Prostate gland (tissue), 2 donors: ENCODE data around the gene NUPR2.
"Not testable (repeated sequence)": the region's sequence is repeated elsewhere in the genome, so short reads cannot be mapped to it uniquely, and the experiment has no call there.

Experiments used
- POLR2A ChIP-seq: fragments of 450-650 bp; IDR thresholded peaks from one replicate; pipeline ENCODE4 v1.6.1; 2016; ENCODE audit warnings: antibody characterized with exemption, mild to moderate bottlenecking
- POLR2AphosphoS5 ChIP-seq: sonication (generic); formaldehyde crosslinking; IDR thresholded peaks from one replicate; pipeline ENCODE4 v1.6.1; 2017; ENCODE audit warnings: antibody characterized with exemption
- TF ChIP-seq, protein P1 (sequence below), 4 experiments: fragments of 200-600 bp in 2 of 4; fragments of 450-650 bp in 2 of 4; sonication (generic) in 2 of 4; IDR thresholded peaks; 1 replicate in 3 of 4; 2 replicates in 1 of 4; pipeline ENCODE4 v1.5.1; 2016 to 2019; ENCODE audit warnings: antibody characterized with exemption in 4 of 4, mild to moderate bottlenecking in 2 of 4, moderate library complexity in 2 of 4

DNA sequence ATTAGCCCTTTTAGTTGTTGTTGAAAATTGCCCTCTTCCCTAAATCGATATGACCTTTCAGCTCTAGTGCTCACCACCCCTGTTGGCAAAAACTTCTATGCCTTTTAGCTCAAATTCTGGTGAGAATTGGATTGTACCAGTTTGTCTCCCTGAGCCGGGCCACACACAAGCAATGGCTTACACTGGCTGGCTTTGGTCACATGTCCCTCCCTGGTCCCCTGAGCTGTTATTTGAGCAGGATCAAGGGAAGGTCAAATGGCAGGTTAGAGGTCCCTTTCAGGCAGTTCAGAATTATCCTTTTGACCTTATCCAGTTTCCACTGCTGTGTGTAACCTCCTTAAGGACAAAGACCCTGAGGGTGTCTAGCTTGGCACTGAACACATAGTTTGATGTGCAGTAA, 14.8 kb upstream of the NUPR2 start:
- TF ChIP-seq POLR2A, POLR2AphosphoS5: not testable (repeated sequence)
- TF ChIP-seq, protein P1, sequence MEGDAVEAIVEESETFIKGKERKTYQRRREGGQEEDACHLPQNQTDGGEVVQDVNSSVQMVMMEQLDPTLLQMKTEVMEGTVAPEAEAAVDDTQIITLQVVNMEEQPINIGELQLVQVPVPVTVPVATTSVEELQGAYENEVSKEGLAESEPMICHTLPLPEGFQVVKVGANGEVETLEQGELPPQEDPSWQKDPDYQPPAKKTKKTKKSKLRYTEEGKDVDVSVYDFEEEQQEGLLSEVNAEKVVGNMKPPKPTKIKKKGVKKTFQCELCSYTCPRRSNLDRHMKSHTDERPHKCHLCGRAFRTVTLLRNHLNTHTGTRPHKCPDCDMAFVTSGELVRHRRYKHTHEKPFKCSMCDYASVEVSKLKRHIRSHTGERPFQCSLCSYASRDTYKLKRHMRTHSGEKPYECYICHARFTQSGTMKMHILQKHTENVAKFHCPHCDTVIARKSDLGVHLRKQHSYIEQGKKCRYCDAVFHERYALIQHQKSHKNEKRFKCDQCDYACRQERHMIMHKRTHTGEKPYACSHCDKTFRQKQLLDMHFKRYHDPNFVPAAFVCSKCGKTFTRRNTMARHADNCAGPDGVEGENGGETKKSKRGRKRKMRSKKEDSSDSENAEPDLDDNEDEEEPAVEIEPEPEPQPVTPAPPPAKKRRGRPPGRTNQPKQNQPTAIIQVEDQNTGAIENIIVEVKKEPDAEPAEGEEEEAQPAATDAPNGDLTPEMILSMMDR (IDR thresholded peaks at IDR 0.05), result not testable (repeated sequence)
